ENCODE measurements around the gene CWC22.

CWC22 gene

GRCh38 chr2:179915395-179915992, 91.6 kb downstream of the CWC22 start:
- H3K27me3 ChIP-seq (ENCODE audit: insufficient read depth, insufficient read length) = no peaks in the 10 kb centered on the region
- no peaks in the 10 kb centered on the region for H3K9me3 ChIP-seq (ENCODE audit: insufficient read depth, low read length)
- no peak overlapping the region for H3K9ac ChIP-seq (ENCODE audit: insufficient read length, low read depth)
- no peaks in the 10 kb centered on the region for H3K36me3 ChIP-seq (ENCODE audit: insufficient read depth, insufficient read length, low read length)
- H3K4me3 ChIP-seq (ENCODE audit: insufficient read length, low read depth) = no peak overlapping the region
- no peaks in the 10 kb centered on the region for H3K4me1 ChIP-seq (ENCODE audit: insufficient read depth, insufficient read length)
- no peak for DNase-seq (ENCODE audit: low read depth, low spot score)
- no peak for TF ChIP-seq ZNF274 (IDR thresholded peaks at IDR 0.05; ENCODE audit: low read depth, low read length)
- TF ChIP-seq SUZ12 (IDR thresholded peaks at IDR 0.05; ENCODE audit: extremely low read depth, insufficient read depth, insufficient read length) = no peak
- no peak for TF ChIP-seq YY1 (IDR thresholded peaks at IDR 0.05; ENCODE audit: insufficient read depth, insufficient read length)

- peaks cover 4% of the 10 kb centered on the region for H3K4me1 ChIP-seq (ENCODE audit: insufficient read depth, insufficient read length)
- no peak overlapping the region for H3K9ac ChIP-seq (ENCODE audit: insufficient read length, low read depth)
- H3K4me3 ChIP-seq (ENCODE audit: insufficient read length, low read depth) = no peak overlapping the region
- H3K27me3 ChIP-seq (ENCODE audit: insufficient read depth, insufficient read length) = no peaks in the 10 kb centered on the region
- no peak for DNase-seq (ENCODE audit: low read depth, low spot score)
- TF ChIP-seq ZNF274 (IDR thresholded peaks at IDR 0.05; ENCODE audit: low read depth, low read length) = no peak
- no peak for TF ChIP-seq SUZ12 (IDR thresholded peaks at IDR 0.05; ENCODE audit: extremely low read depth, insufficient read depth, insufficient read length)
- no peak for TF ChIP-seq YY1 (IDR thresholded peaks at IDR 0.05; ENCODE audit: insufficient read depth, insufficient read length)
- no peaks in the 10 kb centered on the region for H3K9me3 ChIP-seq (ENCODE audit: insufficient read depth, low read length)
- no peaks in the 10 kb centered on the region for H3K36me3 ChIP-seq (ENCODE audit: insufficient read depth, insufficient read length, low read length)
Observed at GRCh38 chr2:179913809-179914208, 93.3 kb downstream of the CWC22 start.

DNA sequence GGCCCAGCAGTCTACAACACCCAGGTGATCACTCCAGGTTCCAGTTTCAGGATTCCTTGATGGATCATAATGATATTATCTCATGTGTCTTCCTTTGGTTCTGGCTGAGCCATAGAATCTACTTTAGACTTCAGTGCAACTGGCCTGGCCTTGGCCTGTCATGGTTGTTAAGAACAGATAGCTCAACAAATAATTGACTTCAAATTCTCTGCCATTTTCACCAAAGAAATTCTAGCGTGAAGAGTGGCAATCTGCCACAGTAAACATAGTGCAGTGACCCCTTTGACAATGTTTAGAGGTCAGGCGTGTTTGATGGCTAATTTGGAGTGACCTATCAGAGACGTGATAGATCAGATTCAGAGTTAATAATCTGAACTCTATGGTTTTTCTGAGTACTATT, 95.5 kb downstream of the CWC22 start:
- no peak for DNase-seq (ENCODE audit: low read depth, low spot score)
- Histone ChIP-seq H3K4me3 (ENCODE audit: insufficient read length, low read depth) (no peak overlapping the region), H3K27me3 (ENCODE audit: insufficient read depth, insufficient read length) (no peaks in the 10 kb centered on the region), H3K4me1 (ENCODE audit: insufficient read depth, insufficient read length) (peaks cover 4% of the 10 kb centered on the region), H3K9ac (ENCODE audit: insufficient read length, low read depth) (no peak overlapping the region), H3K9me3 (ENCODE audit: insufficient read depth, low read length) (no peaks in the 10 kb centered on the region), H3K36me3 (ENCODE audit: insufficient read depth, insufficient read length, low read length) (no peaks in the 10 kb centered on the region)
- no peak for TF ChIP-seq ZNF274 (IDR thresholded peaks at IDR 0.05; ENCODE audit: low read depth, low read length)
- TF ChIP-seq SUZ12 (IDR thresholded peaks at IDR 0.05; ENCODE audit: extremely low read depth, insufficient read depth, insufficient read length) = no peak
- no peak for TF ChIP-seq YY1 (IDR thresholded peaks at IDR 0.05; ENCODE audit: insufficient read depth, insufficient read length)

GRCh38 chr2:179910735-179911113, 96.4 kb downstream of the CWC22 start:
- no peak overlapping the region for H3K9ac ChIP-seq (ENCODE audit: insufficient read length, low read depth)
- TF ChIP-seq ZNF274 (IDR thresholded peaks at IDR 0.05; ENCODE audit: low read depth, low read length) (no peak), SUZ12 (IDR thresholded peaks at IDR 0.05; ENCODE audit: extremely low read depth, insufficient read depth, insufficient read length) (no peak), YY1 (IDR thresholded peaks at IDR 0.05; ENCODE audit: insufficient read depth, insufficient read length) (no peak)

DNA sequence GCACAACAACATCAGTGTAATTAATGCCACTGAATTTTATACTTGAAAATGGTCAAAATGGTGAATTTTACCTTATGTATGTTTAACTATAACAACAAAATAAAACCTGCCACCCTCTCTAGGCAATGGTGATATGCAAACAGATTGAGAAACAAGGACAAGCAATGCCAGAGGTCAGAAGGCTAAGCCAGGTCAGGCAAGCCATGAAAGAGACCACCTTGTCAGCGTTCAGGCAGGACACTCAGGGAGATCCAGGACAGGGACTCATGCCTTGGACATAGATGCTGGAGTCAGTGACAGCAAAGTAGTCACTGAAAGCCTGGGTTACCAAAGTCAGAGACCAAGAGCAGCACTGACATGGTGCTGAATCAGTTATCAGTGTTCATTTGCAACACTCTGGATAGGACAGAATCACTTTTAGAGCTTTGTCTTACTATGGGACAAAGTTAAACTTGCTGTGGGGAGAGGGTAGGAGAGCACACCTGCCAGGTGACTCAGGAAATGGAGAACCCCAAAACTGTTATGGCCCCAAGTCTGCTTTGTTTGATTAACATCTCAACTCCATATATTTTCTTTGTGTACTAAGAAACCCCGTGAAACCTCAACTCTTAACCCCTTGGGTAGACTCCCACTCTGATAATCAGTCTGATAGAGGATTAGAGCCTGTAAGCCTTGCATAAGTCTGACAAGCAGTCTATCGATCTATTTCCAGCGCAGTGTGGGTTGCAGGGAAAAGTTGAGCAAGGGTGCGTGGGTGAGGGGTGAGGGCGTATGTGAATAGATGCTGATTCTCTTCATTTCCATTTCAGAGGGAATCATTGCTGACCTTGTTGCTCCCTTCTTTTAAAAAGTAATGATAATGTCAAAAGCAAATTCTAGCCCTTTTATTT, 97.0 kb downstream of the CWC22 start:
- no peak for TF ChIP-seq ZNF274 (IDR thresholded peaks at IDR 0.05; ENCODE audit: low read depth, low read length)
- no peak for TF ChIP-seq SUZ12 (IDR thresholded peaks at IDR 0.05; ENCODE audit: extremely low read depth, insufficient read depth, insufficient read length)
- no peak for TF ChIP-seq YY1 (IDR thresholded peaks at IDR 0.05; ENCODE audit: insufficient read depth, insufficient read length)
- DNase-seq (ENCODE audit: low read depth, low spot score) = no peak
- H3K9ac ChIP-seq (ENCODE audit: insufficient read length, low read depth) = no peak overlapping the region
- no peaks in the 10 kb centered on the region for H3K36me3 ChIP-seq (ENCODE audit: insufficient read depth, insufficient read length, low read length)
- H3K27me3 ChIP-seq (ENCODE audit: insufficient read depth, insufficient read length) = no peaks in the 10 kb centered on the region
- H3K9me3 ChIP-seq (ENCODE audit: insufficient read depth, low read length) = no peaks in the 10 kb centered on the region
- H3K4me3 ChIP-seq (ENCODE audit: insufficient read length, low read depth) = no peak overlapping the region
- peaks cover 4% of the 10 kb centered on the region for H3K4me1 ChIP-seq (ENCODE audit: insufficient read depth, insufficient read length)

More at GRCh38 chr2:179910735-179911113, 96.4 kb downstream of the CWC22 start:
- Histone ChIP-seq H3K36me3 (ENCODE audit: insufficient read depth, insufficient read length, low read length) (no peaks in the 10 kb centered on the region), H3K27me3 (ENCODE audit: insufficient read depth, insufficient read length) (no peaks in the 10 kb centered on the region), H3K4me1 (ENCODE audit: insufficient read depth, insufficient read length) (peaks cover 4% of the 10 kb centered on the region), H3K9me3 (ENCODE audit: insufficient read depth, low read length) (no peaks in the 10 kb centered on the region), H3K4me3 (ENCODE audit: insufficient read length, low read depth) (no peak overlapping the region)
- DNase-seq (ENCODE audit: low read depth, low spot score) = no peak

DNA sequence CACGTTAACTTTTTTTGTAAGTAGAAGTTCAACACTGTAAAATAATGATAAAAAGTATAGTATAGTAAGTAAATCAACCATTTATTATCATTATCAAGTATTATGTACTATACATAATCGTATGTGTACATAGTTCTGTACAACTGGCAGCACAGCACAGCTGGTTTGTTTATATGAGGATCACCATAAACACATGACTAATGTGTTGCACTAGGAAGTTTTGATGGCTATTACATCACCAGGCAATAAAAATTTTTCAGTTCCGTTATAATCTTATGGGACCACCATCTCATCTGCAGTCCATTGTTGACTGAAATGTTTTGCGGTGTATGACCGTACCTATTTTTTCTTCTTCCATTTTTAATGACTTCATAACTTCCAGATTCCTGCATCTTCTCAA, 106.4 kb downstream of the CWC22 start:
- Histone ChIP-seq H3K27me3 (ENCODE audit: insufficient read depth, insufficient read length) (no peaks in the 10 kb centered on the region), H3K9me3 (ENCODE audit: insufficient read depth, low read length) (peaks cover 13% of the 10 kb centered on the region; the same call in 1 of the 2 replicates), H3K36me3 (ENCODE audit: insufficient read depth, insufficient read length, low read length) (no peaks in the 10 kb centered on the region), H3K4me3 (ENCODE audit: insufficient read length, low read depth) (no peak overlapping the region), H3K4me1 (ENCODE audit: insufficient read depth, insufficient read length) (no peaks in the 10 kb centered on the region), H3K9ac (ENCODE audit: insufficient read length, low read depth) (no peak overlapping the region)
- no peak for DNase-seq (ENCODE audit: low read depth, low spot score)
- no peak for TF ChIP-seq SUZ12 (IDR thresholded peaks at IDR 0.05; ENCODE audit: extremely low read depth, insufficient read depth, insufficient read length)
- no peak for TF ChIP-seq ZNF274 (IDR thresholded peaks at IDR 0.05; ENCODE audit: low read depth, low read length)
- TF ChIP-seq YY1 (IDR thresholded peaks at IDR 0.05; ENCODE audit: insufficient read depth, insufficient read length) = no peak

DNA sequence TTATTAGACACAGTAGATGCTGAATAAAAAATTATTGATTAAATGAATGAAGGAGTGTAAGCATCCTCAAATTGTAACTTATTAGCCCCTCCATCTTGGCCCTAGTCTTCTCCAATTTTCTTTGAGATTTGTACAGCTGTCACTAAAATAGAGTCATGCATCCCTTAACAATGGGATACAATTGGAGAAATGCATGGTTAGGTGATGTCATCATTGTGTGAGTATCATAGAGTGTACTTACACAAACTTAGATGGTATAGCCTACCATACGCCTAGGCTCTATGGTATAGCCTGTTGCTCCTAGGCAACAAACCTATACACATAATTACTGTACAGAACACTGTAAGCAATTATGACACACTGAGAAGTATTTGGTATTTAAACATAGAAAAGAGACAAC, 107.4 kb downstream of the CWC22 start:
- Histone ChIP-seq H3K4me1 (ENCODE audit: insufficient read depth, insufficient read length) (no peaks in the 10 kb centered on the region), H3K9ac (ENCODE audit: insufficient read length, low read depth) (no peak overlapping the region), H3K27me3 (ENCODE audit: insufficient read depth, insufficient read length) (no peaks in the 10 kb centered on the region), H3K4me3 (ENCODE audit: insufficient read length, low read depth) (no peak overlapping the region), H3K9me3 (ENCODE audit: insufficient read depth, low read length) (peaks cover 13% of the 10 kb centered on the region; the same call in 1 of the 2 replicates), H3K36me3 (ENCODE audit: insufficient read depth, insufficient read length, low read length) (no peaks in the 10 kb centered on the region)
- no peak for TF ChIP-seq SUZ12 (IDR thresholded peaks at IDR 0.05; ENCODE audit: extremely low read depth, insufficient read depth, insufficient read length)
- TF ChIP-seq ZNF274 (IDR thresholded peaks at IDR 0.05; ENCODE audit: low read depth, low read length) = no peak
- TF ChIP-seq YY1 (IDR thresholded peaks at IDR 0.05; ENCODE audit: insufficient read depth, insufficient read length) = no peak
- DNase-seq (ENCODE audit: low read depth, low spot score) = no peak
